GM21786 (cell line): ENCODE data around the gene ESRRA.
"Not testable (repeated sequence)": the region's sequence is repeated elsewhere in the genome, so short reads cannot be mapped to it uniquely, and the experiment has no call there.

Experiments
- ATAC-seq: cut with Tn5 transposase; IDR thresholded peaks from one replicate; pipeline ENCODE4 v1.9.1; 2021; ENCODE audit not compliant: unreplicated experiment

The ESRRA gene

GRCh38 chr11:64307795-64308194 lies 2.5 kb downstream of the ESRRA start:
- not testable (repeated sequence) for ATAC-seq

GRCh38 chr11:64312947-64313346 lies 7.6 kb downstream of the ESRRA start:
- ATAC-seq: no peak

GRCh38 chr11:64313491-64314145 lies 8.3 kb downstream of the ESRRA start:
- no peak for ATAC-seq

GRCh38 chr11:64314146-64314804 lies 9.0 kb downstream of the ESRRA start:
- ATAC-seq: no peak

- ATAC-seq: no peak
These were observed 9.7 kb downstream of the ESRRA start for GRCh38 chr11:64314805-64315561.

- ATAC-seq: not testable (repeated sequence)
These were observed 10.6 kb downstream of the ESRRA start for GRCh38 chr11:64315667-64316526.

- no peak for ATAC-seq
These were observed 11.5 kb downstream of the ESRRA start for GRCh38 chr11:64316672-64317324.

GRCh38 chr11:64317325-64317960 lies 12.1 kb downstream of the ESRRA start, which contains the start of gene TRMT112:
TSS of gene TRMT112 (minus strand) at chr11:64317559. CDS start at chr11:64317526, 33 bp downstream.
- peak; percentile 51 for ATAC-seq

- peak; percentile 75 for ATAC-seq
These were observed 12.8 kb downstream of the ESRRA start, which contains the start of gene PRDX5 for GRCh38 chr11:64317961-64318765. TSS of gene PRDX5 (plus strand) at chr11:64318121. CDS start at chr11:64318216, 95 bp downstream.

GRCh38 chr11:64318766-64319761 lies 13.7 kb downstream of the ESRRA start:
- no peak for ATAC-seq

- ATAC-seq: no peak
These were observed 15.2 kb downstream of the ESRRA start for GRCh38 chr11:64320556-64320955.

GRCh38 chr11:64321026-64321425 lies 15.7 kb downstream of the ESRRA start:
- ATAC-seq: no peak

- ATAC-seq: no peak
These were observed 16.2 kb downstream of the ESRRA start for GRCh38 chr11:64321533-64321932.

- no peak for ATAC-seq
These were observed 17.6 kb downstream of the ESRRA start for GRCh38 chr11:64322925-64323260.

- no peak for ATAC-seq
These were observed 18.0 kb downstream of the ESRRA start for GRCh38 chr11:64323373-64323772.

GRCh38 chr11:64323984-64324383 lies 18.7 kb downstream of the ESRRA start:
- ATAC-seq: not testable (repeated sequence)

- ATAC-seq: no peak
These were observed 19.6 kb downstream of the ESRRA start for GRCh38 chr11:64324692-64325469.
